Measurements from ENCODE around the gene CD99. TPM values are rescaled to one million over a fixed set of nuclear protein-coding genes. Genes with fewer than 3 reads are reported as not detected.

Gene CD99
- total RNA-seq (10 to 100 TPM; 49.9 to 62.7 TPM), polyA plus RNA-seq (100 to 1,000 TPM; 142 to 165 TPM)

GRCh38 chrX:2690856-2691542 lies at the start of gene CD99:
TSS of gene CD99 (plus strand) at chrX:2691295. CDS start at chrX:2691361, 66 bp downstream.
- Histone ChIP-seq H3K4me1 (ENCODE audit: control insufficient read depth in 4 of 4, insufficient read depth in 4 of 4, low read length in 3 of 4) (peaks cover 1 to 24% (median 8%) of the 10 kb centered on the region in 4 donors), H3K9me3 (ENCODE audit: control insufficient read depth in 4 of 4, low read length in 3 of 4) (no peaks in the 10 kb centered on the region), H3K27ac (ENCODE audit: low read depth in 1 of 2, low read length in 2 of 2) (peak within 1 kb of the TSS; percentile 60 to 64), H3K9ac (ENCODE audit: low read depth in 1 of 2, low read length in 2 of 2) (peak within 1 kb of the TSS; percentile 10 to 80), H3K36me3 (ENCODE audit: control insufficient read depth in 4 of 4, insufficient read depth in 3 of 4, low read depth in 1 of 4, low read length in 3 of 4) (no peaks in the 10 kb centered on the region), H3K4me3 (ENCODE audit: low read depth in 1 of 3, low read length in 3 of 3) (peak within 1 kb of the TSS; percentile 79 to 96 (median 85)), H3K27me3 (ENCODE audit: control insufficient read depth in 4 of 4, insufficient read depth in 4 of 4, low read length in 3 of 4) (no peaks in the 10 kb centered on the region)
- DNase-seq (ENCODE audit: low spot score) = peak; percentile 84
- TF ChIP-seq FOXA1 (IDR thresholded peaks at IDR 0.05) (no peak), RAD21 (IDR thresholded peaks at IDR 0.05) (peak in 1 of 2 donors; percentile 12), YY1 (IDR thresholded peaks at IDR 0.05) (no peak), REST (IDR thresholded peaks at IDR 0.05) (peak; percentile 8), TAF1 (conservative IDR thresholded peaks at IDR 0.05) (no peak), HNF4A (conservative IDR thresholded peaks at IDR 0.05) (no peak), GABPA (IDR thresholded peaks at IDR 0.05 in 1 of 2, conservative IDR thresholded peaks at IDR 0.05 in 1 of 2) (no peak), HNF4G (IDR thresholded peaks at IDR 0.05) (no peak), RXRA (IDR thresholded peaks at IDR 0.05) (no peak), SP1 (IDR thresholded peaks at IDR 0.05) (peak; percentile 30), EGR1 (IDR thresholded peaks at IDR 0.05; ENCODE audit: low read depth in 2 of 2) (peak; percentile 83 to 97), NR2F2 (IDR thresholded peaks at IDR 0.05) (no peak), MAX (IDR thresholded peaks at IDR 0.05) (no peak)
- WGBS = under 1% methylated on average over 73 of the region's 73 CpGs

- WGBS = 94% methylated on average over 8 of the region's 8 CpGs
- H3K9ac ChIP-seq (ENCODE audit: low read depth in 1 of 2, low read length in 2 of 2) = no peak overlapping the region
- no peaks in the 10 kb centered on the region for H3K4me1 ChIP-seq (ENCODE audit: control insufficient read depth in 4 of 4, insufficient read depth in 4 of 4, low read length in 3 of 4)
- DNase-seq (ENCODE audit: low spot score) = no peak
- no peaks in the 10 kb centered on the region for H3K9me3 ChIP-seq (ENCODE audit: control insufficient read depth in 4 of 4, low read length in 3 of 4)
- no peak overlapping the region for H3K27ac ChIP-seq (ENCODE audit: low read depth in 1 of 2, low read length in 2 of 2)
- TF ChIP-seq ATF3 (IDR thresholded peaks at IDR 0.05) (no peak), EGR1 (IDR thresholded peaks at IDR 0.05; ENCODE audit: low read depth in 2 of 2) (no peak), TAF1 (conservative IDR thresholded peaks at IDR 0.05) (no peak), RXRA (IDR thresholded peaks at IDR 0.05) (no peak), CTCF (IDR thresholded peaks at IDR 0.05; ENCODE audit: low read depth, low read length, missing input control) (no peak), RAD21 (IDR thresholded peaks at IDR 0.05) (no peak), NR2F2 (IDR thresholded peaks at IDR 0.05) (no peak), YY1 (IDR thresholded peaks at IDR 0.05) (no peak), FOXA1 (IDR thresholded peaks at IDR 0.05) (no peak), FOXA2 (IDR thresholded peaks at IDR 0.05) (no peak), GABPA (IDR thresholded peaks at IDR 0.05 in 1 of 2, conservative IDR thresholded peaks at IDR 0.05 in 1 of 2) (no peak), HNF4A (conservative IDR thresholded peaks at IDR 0.05) (no peak), JUND (IDR thresholded peaks at IDR 0.05) (no peak), HNF4G (IDR thresholded peaks at IDR 0.05) (no peak), SP1 (IDR thresholded peaks at IDR 0.05) (no peak), MAX (IDR thresholded peaks at IDR 0.05) (no peak)
- no peaks in the 10 kb centered on the region for H3K27me3 ChIP-seq (ENCODE audit: control insufficient read depth in 4 of 4, insufficient read depth in 4 of 4, low read length in 3 of 4)
- no peaks in the 10 kb centered on the region for H3K36me3 ChIP-seq (ENCODE audit: control insufficient read depth in 4 of 4, insufficient read depth in 3 of 4, low read depth in 1 of 4, low read length in 3 of 4)
- H3K4me3 ChIP-seq (ENCODE audit: low read depth in 1 of 3, low read length in 3 of 3) = no peak overlapping the region
These were observed 48.9 kb upstream of the CD99 start for GRCh38 chrX:2642146-2642545.

All from liver (tissue), 9 donors.